NT2/D1 (cell line): Measurements from ENCODE around the gene NAXD.

ENCODE experiments used
- SUZ12 ChIP-seq: IDR thresholded peaks from 2 replicates; pipeline ENCODE4 v1.6.1; 2011; ENCODE audit not compliant: insufficient read length, insufficient read depth; ENCODE audit errors: extremely low read depth
- ZNF274 ChIP-seq: IDR thresholded peaks from 2 replicates; pipeline ENCODE4 v1.6.1; 2011; ENCODE audit warnings: mild to moderate bottlenecking, low read depth, low read length

- TF ChIP-seq ZNF274 (no peak), SUZ12 (no peak)
These were observed 43.2 kb upstream of the NAXD start for GRCh38 chr13:110571896-110572777.
